GM12865 (cell line): ENCODE measurements around the gene ANXA1.

Experiments
- DNase-seq: peaks from one replicate; pipeline ENCODE4 v3.0.0; 2010; ENCODE audit warnings: low read depth
- H3K4me3 ChIP-seq: 2 replicates; pipeline ENCODE4 v1.5.1; 2011; ENCODE audit warnings: mild to moderate bottlenecking, low read depth, low read length, control low read depth
- TF ChIP-seq, protein P1 (sequence below): IDR thresholded peaks from 2 replicates; pipeline ENCODE4 v1.5.1; 2011; ENCODE audit warnings: low read length, control low read depth, low read depth, inconsistent platforms; ENCODE audit not compliant: insufficient read depth; ENCODE audit errors: missing control alignments

Gene ANXA1

DNA sequence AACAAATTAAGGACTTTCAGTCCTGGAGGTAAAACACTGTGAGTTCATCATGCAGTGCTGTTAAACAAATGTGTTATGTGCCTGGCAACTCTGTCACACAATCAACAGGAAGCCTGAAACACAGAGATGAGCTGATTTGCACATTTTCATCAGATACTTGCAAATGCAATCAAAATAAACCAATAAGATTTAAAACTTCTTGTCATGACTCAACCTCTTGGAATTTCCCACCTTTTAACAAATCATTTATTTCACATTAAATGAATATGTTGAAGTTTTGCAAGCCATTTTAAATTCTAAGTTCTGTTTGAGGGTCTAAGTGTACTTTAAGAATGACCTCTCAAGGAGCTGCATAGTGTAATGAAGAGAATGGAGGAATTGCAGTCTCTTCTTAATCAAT lies 64.4 kb downstream of the ANXA1 start:
- TF ChIP-seq, protein P1, sequence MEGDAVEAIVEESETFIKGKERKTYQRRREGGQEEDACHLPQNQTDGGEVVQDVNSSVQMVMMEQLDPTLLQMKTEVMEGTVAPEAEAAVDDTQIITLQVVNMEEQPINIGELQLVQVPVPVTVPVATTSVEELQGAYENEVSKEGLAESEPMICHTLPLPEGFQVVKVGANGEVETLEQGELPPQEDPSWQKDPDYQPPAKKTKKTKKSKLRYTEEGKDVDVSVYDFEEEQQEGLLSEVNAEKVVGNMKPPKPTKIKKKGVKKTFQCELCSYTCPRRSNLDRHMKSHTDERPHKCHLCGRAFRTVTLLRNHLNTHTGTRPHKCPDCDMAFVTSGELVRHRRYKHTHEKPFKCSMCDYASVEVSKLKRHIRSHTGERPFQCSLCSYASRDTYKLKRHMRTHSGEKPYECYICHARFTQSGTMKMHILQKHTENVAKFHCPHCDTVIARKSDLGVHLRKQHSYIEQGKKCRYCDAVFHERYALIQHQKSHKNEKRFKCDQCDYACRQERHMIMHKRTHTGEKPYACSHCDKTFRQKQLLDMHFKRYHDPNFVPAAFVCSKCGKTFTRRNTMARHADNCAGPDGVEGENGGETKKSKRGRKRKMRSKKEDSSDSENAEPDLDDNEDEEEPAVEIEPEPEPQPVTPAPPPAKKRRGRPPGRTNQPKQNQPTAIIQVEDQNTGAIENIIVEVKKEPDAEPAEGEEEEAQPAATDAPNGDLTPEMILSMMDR, result no peak
- DNase-seq, result no peak
- H3K4me3 ChIP-seq, result no peak overlapping the region
